Loucy (cell line): ENCODE measurements around the gene LBP.

Experiments
- H2AFZ ChIP-seq: fragments of 200-600 bp; sonication (generic); 2 replicates; pipeline ENCODE4 v1.6.0; 2016; ENCODE audit warnings: antibody characterized with exemption, mild to moderate bottlenecking, low read length, moderate library complexity
- H3F3A ChIP-seq: fragments of 200-600 bp; 2 replicates; pipeline ENCODE4 v1.6.0; 2016; ENCODE audit warnings: antibody characterized with exemption, low read depth, mild to moderate bottlenecking
- H3K27me3 ChIP-seq: fragments of 200-600 bp; sonication (generic); 2 replicates; pipeline ENCODE4 v1.6.1; 2014; ENCODE audit warnings: low read length, mild to moderate bottlenecking; ENCODE audit not compliant: insufficient read depth, poor library complexity, severe bottlenecking
- H3K36me3 ChIP-seq: fragments of 200-600 bp; sonication (generic); 2 replicates; pipeline ENCODE4 v1.6.1; 2016; ENCODE audit warnings: low read length; ENCODE audit not compliant: insufficient read depth
- H3K4me1 ChIP-seq: fragments of 200-600 bp; sonication (generic); 2 replicates; pipeline ENCODE4 v1.5.1; 2014; ENCODE audit warnings: low read length, mild to moderate bottlenecking; ENCODE audit not compliant: insufficient read depth, poor library complexity, severe bottlenecking
- H3K4me2 ChIP-seq: fragments of 200-600 bp; sonication (generic); 2 replicates; pipeline ENCODE4 v1.6.0; 2014; ENCODE audit warnings: antibody characterized with exemption, low read length, low read depth, mild to moderate bottlenecking; ENCODE audit not compliant: poor library complexity, severe bottlenecking
- H3K4me3 ChIP-seq: fragments of 200-600 bp; sonication (generic); 2 replicates; pipeline ENCODE4 v1.5.1; 2014; ENCODE audit warnings: low read length, mild to moderate bottlenecking, mixed read lengths; ENCODE audit not compliant: poor library complexity, severe bottlenecking
- H3K79me2 ChIP-seq: fragments of 200-600 bp; sonication (generic); 2 replicates; pipeline ENCODE4 v1.6.1; 2014; ENCODE audit warnings: low read length; ENCODE audit not compliant: insufficient read depth
- H3K9ac ChIP-seq: fragments of 200-600 bp; sonication (generic); 2 replicates; pipeline ENCODE4 v1.6.0; 2014; ENCODE audit warnings: mild to moderate bottlenecking, low read depth, low read length, moderate library complexity; ENCODE audit not compliant: poor library complexity, severe bottlenecking
- H3K9me2 ChIP-seq: fragments of 200-600 bp; sonication (generic); replicated peaks from 2 replicates; pipeline ENCODE4 v1.6.1; 2016; ENCODE audit warnings: low read depth, low read length, mixed read lengths
- H3K9me3 ChIP-seq: fragments of 200-600 bp; sonication (generic); 2 replicates; pipeline ENCODE4 v1.6.1; 2014; ENCODE audit warnings: mild to moderate bottlenecking, antibody characterized with exemption, low read length, low read depth; ENCODE audit not compliant: insufficient read depth
- H4K20me1 ChIP-seq: fragments of 200-600 bp; sonication (generic); 2 replicates; pipeline ENCODE4 v1.6.0; 2014; ENCODE audit warnings: antibody characterized with exemption, low read length, mild to moderate bottlenecking; ENCODE audit not compliant: insufficient read depth, poor library complexity, severe bottlenecking
- CTCF ChIP-seq: fragments of 200-600 bp; sonication (generic); conservative IDR thresholded peaks from 2 replicates; pipeline ENCODE4 v1.5.1; 2014; ENCODE audit warnings: mild to moderate bottlenecking, antibody characterized with exemption, low read length
- EZH2phosphoT487 ChIP-seq: fragments of 200-600 bp; IDR thresholded peaks from 2 replicates; pipeline ENCODE4 v1.6.1; 2018; ENCODE audit warnings: antibody characterized with exemption, mild to moderate bottlenecking, moderate library complexity, borderline replicate concordance

LBP gene

GRCh38 chr20:38387953-38388352, 41.7 kb downstream of the LBP start:
- H3K36me3 ChIP-seq, result no peaks in the 10 kb centered on the region
- no peaks in the 10 kb centered on the region for H3K79me2 ChIP-seq
- no peaks in the 10 kb centered on the region for H4K20me1 ChIP-seq
- no peak overlapping the region for H3K9ac ChIP-seq
- no peaks in the 10 kb centered on the region for H3K4me1 ChIP-seq
- no peak overlapping the region for H3K4me3 ChIP-seq
- no peaks in the 10 kb centered on the region for H3K9me2 ChIP-seq
- H3K4me2 ChIP-seq, result no peak overlapping the region
- TF ChIP-seq EZH2phosphoT487 (no peak), CTCF (0 out of 2 replicates have a peak, but pooled peaks have one; percentile 27)
- H2AFZ ChIP-seq, result no peak overlapping the region
- H3F3A ChIP-seq, result no peaks in the 10 kb centered on the region
- H3K9me3 ChIP-seq, result no peaks in the 10 kb centered on the region
- H3K27me3 ChIP-seq, result no peaks in the 10 kb centered on the region

- no peaks in the 10 kb centered on the region for H4K20me1 ChIP-seq
- H3K9ac ChIP-seq, result no peak overlapping the region
- H3K4me3 ChIP-seq, result no peak overlapping the region
- H3K79me2 ChIP-seq, result no peaks in the 10 kb centered on the region
- H3K4me1 ChIP-seq, result no peaks in the 10 kb centered on the region
- H2AFZ ChIP-seq, result no peak overlapping the region
- no peaks in the 10 kb centered on the region for H3K9me2 ChIP-seq
- no peak overlapping the region for H3K4me2 ChIP-seq
- H3K36me3 ChIP-seq, result no peaks in the 10 kb centered on the region
- TF ChIP-seq CTCF, result no peak
- no peak for TF ChIP-seq EZH2phosphoT487
- H3F3A ChIP-seq, result no peaks in the 10 kb centered on the region
- no peaks in the 10 kb centered on the region for H3K9me3 ChIP-seq
- H3K27me3 ChIP-seq, result no peaks in the 10 kb centered on the region
These were observed 46.1 kb downstream of the LBP start for GRCh38 chr20:38392356-38392755.

GRCh38 chr20:38393259-38393658, 47.0 kb downstream of the LBP start:
- Histone ChIP-seq H3K9me2 (no peaks in the 10 kb centered on the region), H3K9me3 (no peaks in the 10 kb centered on the region), H3K4me1 (no peaks in the 10 kb centered on the region), H3K4me2 (no peak overlapping the region), H3K79me2 (no peaks in the 10 kb centered on the region), H3F3A (no peaks in the 10 kb centered on the region), H3K9ac (no peak overlapping the region), H2AFZ (no peak overlapping the region), H3K27me3 (no peaks in the 10 kb centered on the region), H4K20me1 (no peaks in the 10 kb centered on the region), H3K4me3 (no peak overlapping the region), H3K36me3 (no peaks in the 10 kb centered on the region)
- TF ChIP-seq CTCF (no peak), EZH2phosphoT487 (no peak)
